SK-N-MC (cell line): ENCODE results near the gene SLC66A2.

ENCODE experiments used
- EZH2 ChIP-seq: fragments of 200-600 bp; sonication (generic); IDR thresholded peaks from one replicate; pipeline ENCODE4 v1.6.1; 2017; ENCODE audit warnings: antibody characterized with exemption
- FOXP2 ChIP-seq: optimal IDR thresholded peaks from 2 replicates; pipeline ENCODE3; 2011; ENCODE audit warnings: mild to moderate bottlenecking, moderate library complexity; ENCODE audit not compliant: insufficient read depth; ENCODE audit errors: extremely low read length, control extremely low read depth
- POLR2AphosphoS5 ChIP-seq: IDR thresholded peaks from 2 replicates; pipeline ENCODE4 v1.6.1; 2012; ENCODE audit warnings: mild to moderate bottlenecking, low read depth, low read length, borderline replicate concordance

- TF ChIP-seq EZH2 (no peak), POLR2AphosphoS5 (no peak), FOXP2 (no peak)
These were observed 28.4 kb upstream of the SLC66A2 start for GRCh38 chr18:79979843-79980242.
